K562 (cell line): ENCODE measurements around the gene INTS6L. TPM values are rescaled to one million over a fixed set of nuclear protein-coding genes. Genes with fewer than 3 reads are reported as not detected.

Source experiments
- ATAC-seq: fragments of 200-7000 bp; cut with Tn5 transposase; 3 replicates; pipeline ENCODE4 v1.9.1; 2020; ENCODE audit warnings: moderate library complexity
- BruUV-seq: library from RNA; stranded (reverse); fragments of 400-500 nt; replicated peaks from 2 replicates; lab custom pipeline; 2021; lab: Mats Ljungman, UMichigan
- CTCF ChIA-PET: fragments of 300-600 bp; formaldehyde crosslinking; extraction: SDS; loops from one replicate; lab custom pipeline; 2021; ENCODE audit warnings: low intra/inter-chr PET ratio; lab: Yijun Ruan, JAX
- POLR2A ChIA-PET: fragments of 300-600, 350-650 bp; sonication (Branson Sonifier 250); formaldehyde crosslinking; extraction: SDS; loops from one replicate; lab custom pipeline; 2021; ENCODE audit warnings: antibody characterized with exemption, inconsistent platforms; lab: Yijun Ruan, JAX
- DNase-seq, 4 experiments: peaks; one replicate each; pipeline versions ENCODE4 v3.0.0 to v3.0.0-alpha.2; 2011 to 2018; ENCODE audit warnings: low spot score in 3 of 4, mixed read lengths in 3 of 4; ENCODE audit errors: extremely low read depth in 1 of 4
- FAIRE-seq: peaks from 2 replicates; lab custom pipeline; 2011; peaks lifted over from hg19 to GRCh38; lab: Jason Lieb, UNC
- H2AFZ ChIP-seq: 2 replicates; pipeline ENCODE4 v1.6.0; 2011; ENCODE audit warnings: low read depth, low read length, control low read depth, inconsistent platforms
- H3K27ac ChIP-seq: fragments of 200-600 bp; 3 replicates; pipeline ENCODE4 v1.8.0; 2011; ENCODE audit warnings: low read depth, mild to moderate bottlenecking, control low read depth, inconsistent platforms, low read length, moderate library complexity, mixed read lengths; ENCODE audit errors: extremely low read depth
- H3K27me3 ChIP-seq, 2 experiments: fragments of 300-600 bp in 1 of 2; 2 replicates in 1 of 2; 3 replicates in 1 of 2; pipeline versions ENCODE4 v1.6.0 to v1.8.0; 2011; ENCODE audit warnings: inconsistent platforms in 2 of 2, low read length in 2 of 2, mild to moderate bottlenecking in 1 of 2, mixed read lengths in 1 of 2, moderate library complexity in 1 of 2; ENCODE audit not compliant: control insufficient read depth in 2 of 2, insufficient read depth in 2 of 2
- H3K36me3 ChIP-seq: fragments of 300-600 bp; 3 replicates; pipeline ENCODE4 v1.8.0; 2011; ENCODE audit warnings: mild to moderate bottlenecking, low read length, inconsistent platforms; ENCODE audit not compliant: control insufficient read depth, insufficient read depth
- H3K4me1 ChIP-seq, 2 experiments: fragments of 200-600 bp in 1 of 2; replicated peaks in 1 of 2; 2 replicates in 1 of 2; 3 replicates in 1 of 2; pipeline versions ENCODE4 v1.5.1 to v1.8.0; 2011; ENCODE audit warnings: inconsistent platforms in 2 of 2, low read length in 2 of 2, mild to moderate bottlenecking in 1 of 2, mixed read lengths in 1 of 2, moderate library complexity in 1 of 2; ENCODE audit not compliant: control insufficient read depth in 2 of 2, insufficient read depth in 2 of 2
- H3K4me2 ChIP-seq: 2 replicates; pipeline ENCODE4 v1.6.1; 2011; ENCODE audit warnings: low read length, control low read depth, inconsistent platforms, mixed read lengths; ENCODE audit not compliant: insufficient read depth
- H3K4me3 ChIP-seq: fragments of 200-600 bp; sonication (generic), shearing (Covaris generic); 2 replicates; pipeline ENCODE4 v1.5.1; 2016; ENCODE audit warnings: control low read depth, inconsistent platforms
- H3K79me2 ChIP-seq: fragments of 200-600 bp; 3 replicates; pipeline ENCODE4 v1.8.0; 2011; ENCODE audit warnings: low read length, inconsistent platforms; ENCODE audit not compliant: control insufficient read depth, insufficient read depth
- H3K9ac ChIP-seq, 2 experiments: 2 replicates each; pipeline versions ENCODE4 v1.6.0 to v1.6.1; 2011; ENCODE audit warnings: low read depth in 2 of 2, low read length in 2 of 2, control low read depth in 1 of 2, inconsistent platforms in 1 of 2, mild to moderate bottlenecking in 1 of 2, mixed read lengths in 1 of 2; ENCODE audit not compliant: insufficient read depth in 1 of 2
- H3K9me1 ChIP-seq: one replicate; pipeline ENCODE4 v1.6.0; 2011; ENCODE audit warnings: inconsistent platforms, mild to moderate bottlenecking, low read length, moderate library complexity; ENCODE audit not compliant: control insufficient read depth, insufficient read depth
- H3K9me3 ChIP-seq: replicated peaks from 2 replicates; pipeline ENCODE4 v1.5.1; 2011; ENCODE audit warnings: low read depth, low read length, inconsistent platforms; ENCODE audit not compliant: control insufficient read depth, insufficient read depth
- H4K20me1 ChIP-seq: replicated peaks from 2 replicates; pipeline ENCODE4 v1.6.1; 2011; ENCODE audit warnings: low read length, inconsistent platforms, mixed read lengths; ENCODE audit not compliant: control insufficient read depth, insufficient read depth
- ATF1 ChIP-seq, 2 experiments: fragments of 450-650 bp in 1 of 2; IDR thresholded peaks; 2 replicates each; pipeline ENCODE4 v1.6.1; 2016; ENCODE audit warnings: missing compliant biosample characterization in 1 of 2, missing genetic modification characterization in 1 of 2
- ATF3 ChIP-seq, 2 experiments: fragments of 450-650 bp in 1 of 2; sonication (generic) in 1 of 2; formaldehyde crosslinking in 1 of 2; IDR thresholded peaks in 1 of 2; conservative IDR thresholded peaks in 1 of 2; 2 replicates each; pipeline versions ENCODE4 v1.6.1 to v1.8.1; 2016 to 2023; ENCODE audit warnings: mild to moderate bottlenecking in 2 of 2, moderate library complexity in 2 of 2, inconsistent platforms in 1 of 2, missing genetic modification reagents in 1 of 2
- CREM ChIP-seq: IDR thresholded peaks from 2 replicates; pipeline ENCODE4 v1.6.1; 2014; ENCODE audit warnings: antibody characterized with exemption, low read depth
- EGR1 ChIP-seq: fragments of 450-650 bp; conservative IDR thresholded peaks from 2 replicates; pipeline ENCODE4 v1.6.1; 2017; ENCODE audit warnings: mild to moderate bottlenecking
- GABPB1 ChIP-seq: sonication (generic); formaldehyde crosslinking; IDR thresholded peaks from 2 replicates; pipeline ENCODE4 v1.8.0; 2022; ENCODE audit warnings: mild to moderate bottlenecking, missing genetic modification reagents
- IRF9 ChIP-seq: fragments of 450-650 bp; IDR thresholded peaks from 2 replicates; pipeline ENCODE4 v1.6.1; 2016; ENCODE audit warnings: missing biosample characterization, missing genetic modification characterization
- MEF2D ChIP-seq: conservative IDR thresholded peaks from 2 replicates; pipeline ENCODE4 v1.6.1; 2016; ENCODE audit warnings: low read depth, missing genetic modification characterization, missing compliant biosample characterization
- NR4A1 ChIP-seq, 2 experiments: fragments of 250-450 bp in 1 of 2; fragments of 450-650 bp in 1 of 2; sonication (Bioruptor Pico) in 1 of 2; IDR thresholded peaks; 2 replicates each; pipeline versions ENCODE4 v1.4.0 to v1.6.1; 2016 to 2020; ENCODE audit warnings: mild to moderate bottlenecking in 2 of 2, missing compliant biosample characterization in 1 of 2, missing genetic modification characterization in 1 of 2, moderate library complexity in 1 of 2
- SRSF1 ChIP-seq: fragments of 200-400 bp; formaldehyde crosslinking; IDR thresholded peaks from 2 replicates; pipeline ENCODE4 v1.6.1; 2017; ENCODE audit warnings: mild to moderate bottlenecking, low read depth, low read length, moderate library complexity
- TAF7 ChIP-seq: fragments of 450-650 bp; IDR thresholded peaks from 2 replicates; pipeline ENCODE4 v1.6.1; 2016; ENCODE audit warnings: missing genetic modification characterization, missing compliant biosample characterization
- ZFX ChIP-seq: sonication (generic); formaldehyde crosslinking; IDR thresholded peaks from 2 replicates; pipeline ENCODE4 v1.8.0; 2022; ENCODE audit warnings: mild to moderate bottlenecking, missing genetic modification reagents, moderate library complexity
- ZNF197 ChIP-seq: fragments of 200-800 bp; sonication (Bioruptor generic); IDR thresholded peaks from 2 replicates; pipeline ENCODE4 v1.6.1; 2016; ENCODE audit warnings: low read depth, missing genetic modification characterization, missing compliant biosample characterization
- ZNF512 ChIP-seq: IDR thresholded peaks from 2 replicates; pipeline ENCODE4 v1.6.1; 2016; ENCODE audit warnings: missing genetic modification characterization, missing compliant biosample characterization
- WGBS: fragments of 100-300 bp; shearing (Covaris generic); methylation state at CpG from one replicate; pipeline ENCODE4 v1.1.6; 2016; ENCODE audit warnings: low coverage, mixed read lengths; ENCODE audit not compliant: insufficient coverage; ENCODE audit errors: missing lambda C conversion rate; 5-methylcytosine and 5-hydroxymethylcytosine counted together
- in situ Hi-C: fragments of 300-500 bp; cut with MboI; formaldehyde crosslinking; loops from 4 replicates; pipeline ENCODE4 v1.15.0; 2018; ENCODE audit warnings: inconsistent platforms, mixed read lengths
- intact Hi-C: fragments of 100-400 bp; cut with micrococcal nuclease; formaldehyde crosslinking; loops from 2 replicates; pipeline ENCODE4 v1.14.2; 2022
- polyA plus RNA-seq, 8 experiments: library from polyadenylated mRNA; depleted of rRNA in 4 of 8; stranded (reverse) in 5 of 8; unstranded in 3 of 8; fragments of >200 nt; fragmentation: Nextera tagmentation in 2 of 8; fragmentation: Illumina TruSeq in 1 of 8; extraction: Ambion mirVana in 2 of 8; extraction: Trizol in 1 of 8; gene quantifications; 2 replicates each; pipeline versions ENCODE4 v1.2.1 to v1.2.3, GENCODE V29; 2011 to 2014; ENCODE audit warnings: inconsistent platforms in 1 of 8, missing spikeins in 1 of 8
- total RNA-seq, 7 experiments: library from RNA; depleted of rRNA in 6 of 7; stranded (reverse); fragments of >200 nt in 6 of 7; fragmentation: Illumina TruSeq in 2 of 7; extraction: Trizol in 2 of 7; gene quantifications; 2 replicates each; pipeline versions ENCODE4 v1.2.1 to v1.2.3, GENCODE V29; 2011 to 2021; ENCODE audit warnings: low replicate concordance in 1 of 7

Gene INTS6L
- total and polyA plus RNA-seq, 9 of the 15 experiments (the other 6 are each of a cell fraction or from before 2014, with no cell fraction given) = 6.1 to 44.9 (median 21.9) TPM

- CTCF ChIA-PET = no interaction called here
- WGBS = 0% methylated on average over 7 of the region's 7 CpGs
- Histone ChIP-seq H3K9me3 (no peaks in the 10 kb centered on the region), H3K9me1 (no peaks in the 10 kb centered on the region), H3K79me2 (no peaks in the 10 kb centered on the region), H2AFZ (peak overlapping the region; percentile 12; the same call in 1 of the 2 replicates), H3K36me3 (no peaks in the 10 kb centered on the region), H3K9ac (no peak overlapping the region), H3K27ac (no peak overlapping the region), H3K4me3 (no peak overlapping the region), H3K4me2 (0 out of 2 replicates have a peak overlapping the region, but pooled peaks have one; percentile 11), H3K4me1 (no peaks in the 10 kb centered on the region), H4K20me1 (no peaks in the 10 kb centered on the region), H3K27me3 (no peaks in the 10 kb centered on the region; a peak in 1 of 5 replicates)
- intact Hi-C loops = loop anchor here (10.0 kb wide), 1 partner anchor 65 kb away; no protein-coding TSS in a partner anchor
- peak; percentile 23 for FAIRE-seq
- ATAC-seq = peak; percentile 83
- POLR2A ChIA-PET = interaction anchor here (0.6 to 1.2 kb wide), 2 partner anchors 13 to 212 kb away, joined by 3 read pairs; no protein-coding TSS in a partner anchor
- in situ Hi-C loops = no loop called here
- BruUV-seq = no TSS peak
- DNase-seq = peak in 2 of 4 experiments; percentile 11 to 46
- TF ChIP-seq ATF1 (CRISPR knock-in tag; IDR thresholded peaks at IDR 0.05) = no peak
- peak; percentile 61 for TF ChIP-seq ATF1 (tag; IDR thresholded peaks at IDR 0.05)
- TF ChIP-seq TAF7 (tag) = no peak
- 0 out of 2 replicates have a peak, but pooled peaks have one; percentile 36 for TF ChIP-seq CREM
- no peak for TF ChIP-seq IRF9 (tag)
- TF ChIP-seq GABPB1 = no peak
- TF ChIP-seq ATF3 (IDR thresholded peaks at IDR 0.05) = no peak
- no peak for TF ChIP-seq ATF3 (CRISPR knock-in tag; conservative IDR thresholded peaks at IDR 0.05)
- peak; percentile 76; the same call in 1 of the 2 replicates for TF ChIP-seq ZNF512
- TF ChIP-seq MEF2D (tag) = no peak
- no peak for TF ChIP-seq SRSF1
- no peak for TF ChIP-seq ZNF197 (CRISPR knock-in tag)
- peak; percentile 66 for TF ChIP-seq EGR1
- TF ChIP-seq ZFX = no peak
- TF ChIP-seq NR4A1 (CRISPR knock-in tag; IDR thresholded peaks at IDR 0.05) = no peak
- no peak for TF ChIP-seq NR4A1 (tag; IDR thresholded peaks at IDR 0.05)
Observed at GRCh38 chrX:135480076-135480475, 40.4 kb upstream of the INTS6L start.
